A549 treated with Hydrocortisone at 1 μM for 4 hours (cell line): ENCODE data around the gene FDXACB1. TPM values are rescaled to one million over a fixed set of nuclear protein-coding genes. Genes with fewer than 3 reads are reported as not detected.

Experiments
- total RNA-seq: library from RNA; stranded (reverse); fragments of 200-300 nt; extraction: Qiagen RNA extraction; gene quantifications from 5 replicates; pipeline ENCODE4 v1.2.3, GENCODE V29; 2022

The FDXACB1 gene, protein sequence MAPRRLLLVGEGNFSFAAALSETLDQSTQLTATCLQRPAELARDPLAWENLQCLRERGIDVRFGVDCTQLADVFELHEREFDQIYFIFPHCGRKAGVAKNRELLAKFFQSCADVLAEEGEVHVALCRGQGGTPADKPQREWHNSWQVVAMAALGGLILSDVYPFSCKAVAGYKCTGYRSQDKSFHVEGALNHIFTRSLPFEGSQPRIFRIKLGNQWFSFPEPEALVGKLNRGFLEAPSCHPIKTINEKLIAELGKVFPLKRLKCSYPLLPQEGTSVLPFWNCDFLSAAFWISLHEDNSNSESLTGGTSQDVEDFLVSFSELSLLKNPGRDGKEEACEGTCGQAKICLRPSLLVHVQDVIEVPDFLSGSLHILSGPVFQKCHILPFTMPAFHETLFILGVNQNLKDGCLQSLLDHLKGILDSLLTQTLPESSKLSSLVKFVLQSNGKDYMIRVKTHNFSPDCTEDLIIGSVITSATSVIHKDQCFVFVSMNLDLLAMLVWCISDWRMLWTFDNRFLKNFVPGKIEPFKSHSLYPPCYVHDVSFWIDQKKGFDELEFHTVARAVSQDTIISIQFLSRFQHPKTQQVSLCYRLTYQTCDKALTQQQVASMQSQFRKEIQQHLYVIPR
- 1.2 to 1.9 TPM (median 1.3 TPM) in 5 replicates for total RNA-seq

DNA sequence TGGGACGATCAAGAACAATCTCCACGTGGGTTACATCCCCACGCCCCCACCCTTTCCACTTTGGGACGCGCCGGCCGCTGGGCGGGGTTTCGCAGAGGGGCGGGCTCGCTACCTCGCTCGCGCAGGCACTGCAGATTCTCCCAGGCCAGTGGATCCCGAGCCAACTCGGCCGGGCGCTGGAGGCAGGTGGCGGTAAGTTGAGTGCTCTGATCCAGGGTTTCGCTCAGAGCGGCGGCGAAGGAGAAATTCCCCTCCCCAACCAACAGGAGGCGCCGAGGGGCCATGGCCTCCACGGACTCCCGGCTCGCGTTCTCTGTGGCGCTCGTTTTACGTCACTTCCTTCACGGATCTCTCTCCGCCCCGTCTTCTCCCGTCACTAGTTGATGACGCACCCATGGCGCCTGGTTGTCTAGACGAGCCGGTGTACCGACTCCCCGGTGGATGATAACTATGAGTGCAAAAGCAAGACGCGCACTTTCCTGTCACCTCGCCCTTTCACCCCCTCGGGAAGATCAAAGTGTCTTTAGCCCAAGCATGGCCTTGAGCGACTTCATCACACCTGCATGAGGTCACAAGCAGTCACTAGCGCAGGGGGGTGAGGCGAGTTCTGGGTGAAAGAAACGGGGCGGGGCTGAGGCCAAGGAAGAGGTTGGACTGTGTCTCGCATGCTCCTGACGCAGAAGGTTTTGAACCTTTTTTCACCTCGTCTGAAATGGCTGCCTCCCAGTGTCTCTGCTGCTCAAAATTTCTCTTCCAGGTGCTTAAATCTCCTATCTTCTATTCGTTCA is at the start of gene FDXACB1, which contains the start of gene CFAP68:
FDXACB1 (minus strand) TSS at position 317 of the 788 bp plus-strand sequence; CDS start at position 284, 33 bp downstream.
CFAP68 (plus strand) TSS at position 693 of the 788 bp plus-strand sequence; CDS start at position 713, 20 bp downstream.

DNA sequence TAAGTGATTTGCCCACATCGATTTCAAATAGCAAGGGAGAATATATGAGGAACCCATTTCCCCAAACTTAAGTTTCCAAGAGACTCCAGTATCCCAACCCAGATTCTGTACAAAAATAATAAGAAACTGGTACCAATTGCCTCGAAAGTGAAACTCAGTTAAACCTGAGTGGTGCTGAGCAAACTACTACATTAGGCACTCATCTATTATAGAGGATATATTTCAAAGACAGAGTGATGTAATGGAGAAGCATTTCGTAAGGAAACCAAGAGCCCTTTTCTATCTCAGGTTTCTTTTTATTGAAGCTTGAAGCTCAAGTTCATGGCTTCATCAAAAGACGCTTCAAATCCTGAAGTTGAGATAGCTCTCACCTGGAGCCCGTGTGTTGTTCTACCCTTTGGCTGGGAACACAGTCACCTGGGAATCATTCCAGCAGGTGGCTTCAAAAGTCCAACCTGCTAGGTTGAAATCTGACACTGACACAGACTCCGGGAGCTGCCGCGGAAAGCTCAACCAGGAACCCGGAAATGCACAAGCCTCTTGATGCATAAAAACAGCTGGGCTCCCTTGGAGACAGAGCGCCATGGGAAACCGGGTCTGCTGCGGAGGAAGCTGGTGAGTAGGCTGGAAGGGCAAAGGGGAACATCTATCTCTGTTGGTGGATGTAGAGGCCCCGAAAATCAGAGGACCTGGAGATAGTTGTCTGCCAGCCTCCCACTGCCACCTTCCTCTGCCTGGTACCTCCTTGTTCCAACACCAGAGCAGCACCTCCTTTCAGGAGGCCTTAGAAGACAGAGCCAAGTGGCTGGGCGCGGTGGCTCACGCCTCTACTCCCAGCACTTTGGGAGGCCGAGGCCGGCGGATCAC is 39.7 kb upstream of the FDXACB1 start, which contains the start of gene C11orf52:
C11orf52 (plus strand) TSS at position 524 of the 867 bp plus-strand sequence; CDS start at position 584, 60 bp downstream.

DNA sequence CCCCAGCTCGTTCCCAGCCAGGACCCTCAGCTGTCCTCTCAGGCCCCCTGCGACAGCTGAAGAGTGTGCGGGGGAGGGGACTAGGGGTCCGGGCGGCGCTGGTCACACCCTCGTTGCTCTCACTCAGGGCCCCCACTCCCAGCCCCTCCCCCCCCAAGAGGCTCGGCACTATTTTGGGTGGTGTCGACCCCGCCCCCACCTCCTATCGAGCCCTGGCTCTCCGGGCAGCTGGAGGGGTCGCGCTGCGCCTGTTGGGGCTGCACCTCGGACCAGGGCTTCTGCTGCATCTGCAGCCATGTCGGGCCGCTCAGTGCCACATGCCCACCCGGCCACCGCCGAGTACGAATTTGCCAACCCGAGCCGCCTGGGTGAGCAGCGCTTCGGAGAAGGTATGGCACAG is 33.6 kb upstream of the FDXACB1 start, which contains the start of gene HSPB2:
HSPB2 (plus strand) TSS at position 200 of the 400 bp plus-strand sequence; CDS start at position 296, 96 bp downstream.

DNA sequence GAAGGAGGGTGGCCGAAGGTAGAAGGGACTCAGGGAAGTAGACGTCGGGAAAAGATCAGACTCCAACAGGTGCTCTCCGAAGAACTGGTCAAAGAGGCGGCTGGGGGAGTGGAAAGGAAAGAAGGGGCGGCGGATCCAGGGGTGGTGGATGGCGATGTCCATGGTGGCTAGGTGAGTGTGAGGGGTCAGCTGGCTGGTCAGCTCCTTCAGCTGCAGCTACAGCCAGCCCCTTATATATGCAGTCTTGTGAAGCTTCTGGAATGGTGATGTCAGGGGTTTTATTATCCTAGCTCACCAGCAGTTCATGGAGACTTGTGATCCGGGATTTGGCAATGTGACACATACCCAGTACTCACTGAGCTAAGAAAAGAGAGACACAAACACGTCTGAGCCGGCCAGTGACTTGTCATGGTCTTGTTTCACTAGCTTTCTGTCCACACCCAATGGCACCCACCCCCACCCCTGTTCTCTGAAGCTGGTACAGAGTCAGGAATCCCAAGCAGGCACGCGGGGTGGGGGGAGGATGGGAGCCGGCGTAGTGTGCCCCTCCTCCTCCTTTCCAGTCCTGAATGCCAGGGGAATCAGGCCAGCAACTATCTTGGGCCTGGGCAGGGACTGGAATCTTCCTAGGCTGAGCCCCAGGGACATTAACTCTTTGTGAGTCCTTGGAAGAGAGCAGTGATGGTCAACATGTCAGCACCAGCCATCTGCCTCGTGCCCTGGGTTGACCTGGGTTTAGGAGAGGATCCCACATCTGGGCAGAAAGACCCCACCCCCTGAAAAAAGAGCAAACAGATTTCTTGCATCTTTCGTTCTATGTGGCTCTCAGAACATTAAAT is 32.8 kb upstream of the FDXACB1 start, which contains the start of gene CRYAB:
CRYAB (minus strand) TSS at position 208 of the 839 bp plus-strand sequence; CDS start at position 162, 46 bp downstream.

DNA sequence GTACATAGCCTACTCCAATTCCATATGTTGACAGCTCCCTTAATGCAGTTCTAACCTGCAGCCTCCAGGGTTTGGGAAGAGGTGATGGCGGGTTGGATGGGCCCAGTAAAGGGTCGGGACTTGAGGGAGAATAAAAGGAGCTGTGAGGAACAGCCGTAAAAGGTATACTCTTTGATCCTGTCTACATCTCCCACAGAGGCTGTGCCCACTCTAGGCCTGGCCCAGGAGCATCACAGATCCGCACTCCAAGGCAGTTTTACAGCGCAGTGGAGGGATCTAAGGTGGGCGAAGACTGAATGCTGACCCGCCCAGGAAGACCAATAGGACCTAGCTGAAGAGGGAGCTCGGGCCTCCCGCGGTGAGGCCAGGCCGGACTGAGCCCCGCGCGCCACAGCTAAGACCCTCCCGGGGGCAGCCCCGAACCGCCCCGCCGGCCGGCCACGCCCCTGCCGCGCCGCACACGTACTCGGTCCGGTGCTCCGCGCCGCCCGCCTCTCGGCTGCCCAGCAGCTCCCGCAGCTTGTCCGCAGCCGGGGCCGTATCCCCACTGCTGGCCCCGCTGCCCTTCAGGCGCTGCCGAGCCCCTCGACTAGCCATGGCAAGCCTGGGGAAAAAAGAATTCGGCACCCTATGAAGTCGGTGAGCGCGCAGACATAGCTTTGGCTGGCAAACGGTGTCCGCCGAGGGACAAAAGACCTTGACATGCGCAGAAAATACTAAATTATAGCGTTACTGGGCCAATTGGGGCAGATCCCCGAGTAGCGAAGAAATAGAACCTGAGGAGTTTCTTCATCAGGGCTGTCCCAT is 7.9 kb downstream of the FDXACB1 start, which contains the start of gene ALG9:
ALG9 (minus strand) TSS at position 696 of the 807 bp plus-strand sequence; CDS start at position 597, 99 bp downstream.

Other genes starting within 250 kb of the FDXACB1 start
- 16.2 to 22.1 TPM (median 18.9 TPM) in 5 replicates for gene PPP2R1B, start 112.8 kb downstream of the FDXACB1 start, total RNA-seq
- 18.2 to 21.0 TPM (median 20.2 TPM) in 5 replicates for gene ALG9, start 7.6 kb downstream of the FDXACB1 start, total RNA-seq
- gene CFAP68, start 376 bp upstream of the FDXACB1 start, total RNA-seq: 23.6 to 34.6 TPM (median 32.5 TPM) in 5 replicates
- 12.5 to 26.6 TPM (median 14.3 TPM) in 5 replicates for gene CRYAB, start 32.6 kb upstream of the FDXACB1 start, total RNA-seq
- not detected in 5 replicates for gene HSPB2, start 33.6 kb upstream of the FDXACB1 start, total RNA-seq
- gene C11orf52, start 39.7 kb upstream of the FDXACB1 start, total RNA-seq: 0.09 to 0.25 TPM (median 0.14 TPM) in 3 of 5 replicates, not detected in the others
- gene DIXDC1, start 58.2 kb upstream of the FDXACB1 start, total RNA-seq: 5.5 to 10.7 TPM (median 8.5 TPM) in 5 replicates
- 23.6 to 37.0 TPM (median 27.7 TPM) in 5 replicates for gene DLAT, start 146.2 kb upstream of the FDXACB1 start, total RNA-seq
- gene PIH1D2, start 194.9 kb upstream of the FDXACB1 start, total RNA-seq: 0.62 to 1.0 TPM (median 0.73 TPM) in 5 replicates
- gene NKAPD1, start 195.1 kb upstream of the FDXACB1 start, total RNA-seq: 12.7 to 18.1 TPM (median 15.1 TPM) in 5 replicates
- 54.9 to 78.1 TPM (median 69.2 TPM) in 5 replicates for gene TIMM8B, start 207.6 kb upstream of the FDXACB1 start, total RNA-seq
- 63.6 to 86.1 TPM (median 66.8 TPM) in 5 replicates for gene SDHD, start 207.7 kb upstream of the FDXACB1 start, total RNA-seq